ENCODE results near the gene WDR41.

WDR41 gene
- long read RNA-seq, transcript WDR41-201 (13 exons, 3,958 nt): major isoform, 183 of 344 reads
- long read RNA-seq, transcript WDR41-209 (5 exons, 616 nt): minor isoform, 7 of 344 reads
- long read RNA-seq, partial matches to known transcripts: 75 of 344 reads
- long read RNA-seq, other reads (novel, unspliced or antisense): 77 of 344 reads

- Histone ChIP-seq H3K27ac (replicated peaks) (peak within 1 kb of the TSS; percentile 88), H3K4me3 (replicated peaks; ENCODE audit: insufficient read depth, low read length) (peak within 1 kb of the TSS; percentile 65)
- DNase-seq (ENCODE audit: low read depth in 1 of 2, low spot score in 1 of 2): peak; percentile 55 to 87
Measured at GRCh38 chr5:77491783-77492652, at the start of gene WDR41. WDR41 (minus strand) TSS chr5:77492316; CDS start chr5:77492220, 96 bp downstream.

GRCh38 chr5:77531297-77531696, 39.2 kb upstream of the WDR41 start:
- Histone ChIP-seq H3K27ac (replicated peaks) (no peak overlapping the region), H3K27me3 (ENCODE audit: insufficient read depth, poor library complexity, severe bottlenecking) (no peaks in the 10 kb centered on the region), H3K4me3 (replicated peaks; ENCODE audit: insufficient read depth, low read length) (no peak overlapping the region)
- TF ChIP-seq POLR2AphosphoS5 (IDR thresholded peaks at IDR 0.05; ENCODE audit: low read depth) (no peak), SPI1 (IDR thresholded peaks at IDR 0.05; ENCODE audit: borderline replicate concordance, low read depth) (no peak), GABPA (IDR thresholded peaks at IDR 0.05; ENCODE audit: low read depth) (no peak)
- TF ChIP-seq, protein P1, sequence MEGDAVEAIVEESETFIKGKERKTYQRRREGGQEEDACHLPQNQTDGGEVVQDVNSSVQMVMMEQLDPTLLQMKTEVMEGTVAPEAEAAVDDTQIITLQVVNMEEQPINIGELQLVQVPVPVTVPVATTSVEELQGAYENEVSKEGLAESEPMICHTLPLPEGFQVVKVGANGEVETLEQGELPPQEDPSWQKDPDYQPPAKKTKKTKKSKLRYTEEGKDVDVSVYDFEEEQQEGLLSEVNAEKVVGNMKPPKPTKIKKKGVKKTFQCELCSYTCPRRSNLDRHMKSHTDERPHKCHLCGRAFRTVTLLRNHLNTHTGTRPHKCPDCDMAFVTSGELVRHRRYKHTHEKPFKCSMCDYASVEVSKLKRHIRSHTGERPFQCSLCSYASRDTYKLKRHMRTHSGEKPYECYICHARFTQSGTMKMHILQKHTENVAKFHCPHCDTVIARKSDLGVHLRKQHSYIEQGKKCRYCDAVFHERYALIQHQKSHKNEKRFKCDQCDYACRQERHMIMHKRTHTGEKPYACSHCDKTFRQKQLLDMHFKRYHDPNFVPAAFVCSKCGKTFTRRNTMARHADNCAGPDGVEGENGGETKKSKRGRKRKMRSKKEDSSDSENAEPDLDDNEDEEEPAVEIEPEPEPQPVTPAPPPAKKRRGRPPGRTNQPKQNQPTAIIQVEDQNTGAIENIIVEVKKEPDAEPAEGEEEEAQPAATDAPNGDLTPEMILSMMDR (IDR thresholded peaks at IDR 0.05; ENCODE audit: insufficient read depth, low read length): no peak
- TF ChIP-seq, protein P2, sequence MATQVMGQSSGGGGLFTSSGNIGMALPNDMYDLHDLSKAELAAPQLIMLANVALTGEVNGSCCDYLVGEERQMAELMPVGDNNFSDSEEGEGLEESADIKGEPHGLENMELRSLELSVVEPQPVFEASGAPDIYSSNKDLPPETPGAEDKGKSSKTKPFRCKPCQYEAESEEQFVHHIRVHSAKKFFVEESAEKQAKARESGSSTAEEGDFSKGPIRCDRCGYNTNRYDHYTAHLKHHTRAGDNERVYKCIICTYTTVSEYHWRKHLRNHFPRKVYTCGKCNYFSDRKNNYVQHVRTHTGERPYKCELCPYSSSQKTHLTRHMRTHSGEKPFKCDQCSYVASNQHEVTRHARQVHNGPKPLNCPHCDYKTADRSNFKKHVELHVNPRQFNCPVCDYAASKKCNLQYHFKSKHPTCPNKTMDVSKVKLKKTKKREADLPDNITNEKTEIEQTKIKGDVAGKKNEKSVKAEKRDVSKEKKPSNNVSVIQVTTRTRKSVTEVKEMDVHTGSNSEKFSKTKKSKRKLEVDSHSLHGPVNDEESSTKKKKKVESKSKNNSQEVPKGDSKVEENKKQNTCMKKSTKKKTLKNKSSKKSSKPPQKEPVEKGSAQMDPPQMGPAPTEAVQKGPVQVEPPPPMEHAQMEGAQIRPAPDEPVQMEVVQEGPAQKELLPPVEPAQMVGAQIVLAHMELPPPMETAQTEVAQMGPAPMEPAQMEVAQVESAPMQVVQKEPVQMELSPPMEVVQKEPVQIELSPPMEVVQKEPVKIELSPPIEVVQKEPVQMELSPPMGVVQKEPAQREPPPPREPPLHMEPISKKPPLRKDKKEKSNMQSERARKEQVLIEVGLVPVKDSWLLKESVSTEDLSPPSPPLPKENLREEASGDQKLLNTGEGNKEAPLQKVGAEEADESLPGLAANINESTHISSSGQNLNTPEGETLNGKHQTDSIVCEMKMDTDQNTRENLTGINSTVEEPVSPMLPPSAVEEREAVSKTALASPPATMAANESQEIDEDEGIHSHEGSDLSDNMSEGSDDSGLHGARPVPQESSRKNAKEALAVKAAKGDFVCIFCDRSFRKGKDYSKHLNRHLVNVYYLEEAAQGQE (IDR thresholded peaks at IDR 0.05; ENCODE audit: insufficient replicate concordance, low read depth): no peak
- no peak for DNase-seq (ENCODE audit: low read depth in 1 of 2, low spot score in 1 of 2)

More at GRCh38 chr5:77491783-77492652, at the start of gene WDR41:
- TF ChIP-seq POLR2AphosphoS5 (IDR thresholded peaks at IDR 0.05; ENCODE audit: low read depth) (peak; percentile 48; the same call in 1 of the 2 replicates), SPI1 (IDR thresholded peaks at IDR 0.05; ENCODE audit: borderline replicate concordance, low read depth) (no peak), GABPA (IDR thresholded peaks at IDR 0.05; ENCODE audit: low read depth) (no peak)
- TF ChIP-seq, protein P2 (IDR thresholded peaks at IDR 0.05; ENCODE audit: insufficient replicate concordance, low read depth): no peak
- TF ChIP-seq, protein P1 (IDR thresholded peaks at IDR 0.05; ENCODE audit: insufficient read depth, low read length): peak; percentile 26
- H3K27me3 ChIP-seq (ENCODE audit: insufficient read depth, poor library complexity, severe bottlenecking): no peaks in the 10 kb centered on the region

GRCh38 chr5:77518304-77518703, 26.2 kb upstream of the WDR41 start:
- Histone ChIP-seq H3K27me3 (ENCODE audit: insufficient read depth, poor library complexity, severe bottlenecking) (no peaks in the 10 kb centered on the region), H3K27ac (replicated peaks) (no peak overlapping the region), H3K4me3 (replicated peaks; ENCODE audit: insufficient read depth, low read length) (no peak overlapping the region)
- no peak for DNase-seq (ENCODE audit: low read depth in 1 of 2, low spot score in 1 of 2)
- TF ChIP-seq, protein P2 (IDR thresholded peaks at IDR 0.05; ENCODE audit: insufficient replicate concordance, low read depth): no peak
- TF ChIP-seq SPI1 (IDR thresholded peaks at IDR 0.05; ENCODE audit: borderline replicate concordance, low read depth) (no peak), GABPA (IDR thresholded peaks at IDR 0.05; ENCODE audit: low read depth) (no peak), POLR2AphosphoS5 (IDR thresholded peaks at IDR 0.05; ENCODE audit: low read depth) (no peak)
- TF ChIP-seq, protein P1 (IDR thresholded peaks at IDR 0.05; ENCODE audit: insufficient read depth, low read length): no peak
